ENCODE results near the gene KRTAP5-6.

The KRTAP5-6 gene, protein sequence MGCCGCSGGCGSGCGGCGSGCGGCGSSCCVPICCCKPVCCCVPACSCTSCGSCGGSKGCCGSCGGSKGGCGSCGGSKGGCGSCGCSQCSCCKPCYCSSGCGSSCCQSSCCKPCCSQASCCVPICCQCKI

GRCh38 chr11:1696608-1697570 is at the start of gene KRTAP5-6:
KRTAP5-6 (plus strand) TSS chr11:1697195; CDS start chr11:1697246, 51 bp downstream.
- no peak for DNase-seq

GRCh38 chr11:1647901-1648652 is 48.9 kb upstream of the KRTAP5-6 start:
- no peak for DNase-seq

GRCh38 chr11:1648653-1649420 is 48.2 kb upstream of the KRTAP5-6 start:
- DNase-seq: no peak

GRCh38 chr11:1650034-1650917 is 46.7 kb upstream of the KRTAP5-6 start:
- DNase-seq: no peak

GRCh38 chr11:1650918-1651262 is 46.1 kb upstream of the KRTAP5-6 start:
- no peak for DNase-seq

- DNase-seq: no peak
Measured at GRCh38 chr11:1651411-1651980, 45.5 kb upstream of the KRTAP5-6 start.

DNA sequence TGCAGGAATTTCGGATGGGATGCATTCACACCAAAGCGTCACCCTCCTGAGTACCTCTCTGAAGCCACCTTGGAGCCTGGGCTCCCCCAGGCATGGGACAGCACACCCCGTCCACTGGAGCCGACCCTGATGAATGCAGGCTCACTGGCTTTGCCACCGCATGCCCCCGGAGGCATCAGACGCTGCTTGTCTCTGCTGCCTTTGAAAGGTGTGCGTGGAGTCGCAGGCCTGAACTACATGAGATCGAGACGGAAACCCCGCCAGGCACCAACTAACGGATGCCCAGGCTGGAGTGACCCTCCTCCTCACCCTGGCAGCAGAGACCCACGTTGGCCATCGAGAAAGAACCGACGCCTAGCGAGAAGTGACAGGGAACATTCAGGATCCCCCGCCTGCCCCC is 45.0 kb upstream of the KRTAP5-6 start:
- no peak for DNase-seq

- DNase-seq: no peak
Measured at GRCh38 chr11:1652442-1652770, 44.6 kb upstream of the KRTAP5-6 start.

DNA sequence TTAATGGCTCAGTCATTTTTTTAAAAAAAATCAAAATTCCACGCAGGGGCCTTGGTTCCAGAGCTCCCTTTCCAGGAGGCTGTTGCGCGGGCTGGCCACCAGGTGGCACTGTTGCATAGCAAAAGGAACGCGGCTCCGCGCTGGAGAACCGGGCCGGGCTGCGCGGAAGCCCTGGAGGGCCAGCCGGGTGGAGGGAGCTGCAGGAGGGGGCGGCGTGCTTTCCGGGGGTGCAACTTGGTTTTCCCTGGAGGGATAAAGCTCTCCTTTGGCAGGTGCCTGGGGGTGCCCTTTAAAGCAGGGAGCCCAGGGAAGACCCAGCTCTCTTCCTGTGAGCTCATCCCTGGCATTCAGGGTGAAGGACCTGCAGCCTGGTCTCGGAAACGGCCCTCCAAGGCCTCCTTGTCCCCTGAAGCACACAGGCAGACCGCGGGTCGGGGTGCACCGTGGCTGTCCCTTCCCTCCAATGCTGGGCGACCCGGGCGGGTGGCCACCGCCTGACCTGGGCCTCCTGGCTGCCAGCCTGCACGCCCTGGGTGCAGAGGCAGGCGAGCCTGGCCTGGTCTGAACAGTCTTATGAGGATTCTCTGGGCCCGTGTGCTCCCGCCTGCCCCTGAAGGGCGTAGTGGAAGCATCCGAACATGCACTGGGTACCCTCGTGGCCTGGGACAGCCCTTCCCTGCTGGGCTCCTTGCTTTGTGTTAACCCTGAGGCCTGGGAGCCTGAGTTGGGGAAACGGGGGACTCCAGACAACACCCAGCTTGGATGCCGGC is 44.0 kb upstream of the KRTAP5-6 start:
- DNase-seq: peak; percentile 65

DNA sequence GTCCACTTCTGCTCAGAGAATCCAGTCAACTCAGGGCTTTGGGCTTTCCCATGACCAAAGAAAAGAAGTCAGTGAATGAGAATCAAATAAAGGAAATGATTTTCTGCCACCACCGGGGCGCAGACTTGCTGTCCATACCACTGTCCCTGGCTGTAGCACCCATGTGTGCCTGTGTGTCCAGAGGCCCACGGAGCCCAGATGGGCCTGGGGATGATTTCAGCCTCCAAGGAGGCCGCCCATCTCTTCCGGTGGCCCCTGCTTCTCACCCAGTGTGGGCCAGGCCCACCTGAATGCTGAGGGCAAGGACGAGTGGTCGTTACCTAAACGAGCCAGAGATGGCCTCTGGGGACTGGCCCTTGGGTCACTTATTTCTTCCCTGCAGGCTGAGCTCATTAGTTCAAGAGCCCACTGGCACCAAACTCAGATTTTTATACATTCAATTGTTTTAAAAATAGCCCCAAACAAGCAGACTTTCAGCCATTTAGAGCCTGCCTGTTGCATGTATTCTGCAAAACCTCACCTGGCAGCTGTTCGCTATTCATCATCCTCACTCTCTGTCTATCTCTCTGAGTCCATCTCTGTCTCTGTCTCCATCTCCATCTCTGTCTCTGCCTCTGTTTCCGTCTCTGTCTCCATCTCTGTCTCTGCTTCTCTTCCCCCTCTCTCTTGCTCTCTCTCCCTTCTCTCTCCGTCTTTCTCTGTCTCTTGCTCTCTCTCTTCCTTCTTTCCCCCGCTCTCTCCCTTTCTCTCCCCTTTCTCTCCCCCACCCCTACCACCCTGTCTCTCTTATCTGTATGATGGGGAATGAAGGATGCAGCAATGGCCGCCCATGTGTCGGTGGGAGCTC is 43.2 kb upstream of the KRTAP5-6 start:
- no peak for DNase-seq

- DNase-seq: no peak
Measured at GRCh38 chr11:1654388-1655167, 42.4 kb upstream of the KRTAP5-6 start.

DNA sequence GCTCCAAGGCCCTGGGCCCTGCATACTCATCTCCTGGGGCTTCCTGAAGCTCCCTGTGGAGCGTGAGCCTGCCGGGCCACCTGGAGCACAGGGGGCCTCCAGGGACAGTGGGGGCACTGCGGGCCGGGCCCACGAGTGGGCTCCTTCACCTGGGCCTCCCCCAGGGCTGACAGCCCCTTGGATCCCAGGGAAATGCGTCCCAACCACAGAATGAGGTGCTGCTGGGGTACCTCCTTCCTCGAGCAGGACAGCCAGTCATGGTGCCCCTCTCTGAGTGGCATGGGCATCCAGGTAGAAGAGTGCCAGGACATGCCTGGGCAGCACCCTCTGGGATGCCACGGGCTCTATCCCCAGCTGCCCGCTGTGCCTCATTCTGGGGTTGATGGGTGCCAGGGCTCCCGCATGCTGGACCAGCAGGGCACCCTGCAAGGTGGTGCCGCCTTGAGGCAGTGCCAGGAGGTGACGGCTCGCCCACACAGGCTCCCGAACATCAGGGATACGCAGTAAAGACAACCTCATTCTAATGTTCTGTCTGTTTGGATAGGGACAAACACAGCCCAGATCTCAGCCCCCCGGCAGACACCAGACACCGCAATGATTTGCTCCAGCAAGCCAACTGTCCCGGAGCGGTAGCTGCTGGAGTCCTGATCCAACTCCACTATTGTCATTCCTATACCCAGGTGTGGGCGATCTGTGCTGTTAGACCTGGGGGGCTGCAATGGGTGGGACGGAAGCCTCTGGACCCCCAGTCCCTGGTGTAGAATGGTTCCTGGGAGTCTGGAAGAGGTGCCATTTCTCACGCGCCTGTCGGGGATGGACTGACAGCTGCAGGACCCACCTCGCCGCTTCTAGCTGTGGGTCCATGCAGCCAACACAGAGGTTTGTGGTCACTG is 41.6 kb upstream of the KRTAP5-6 start:
- no peak for DNase-seq

- no peak for DNase-seq
Measured at GRCh38 chr11:1656061-1656441, 40.9 kb upstream of the KRTAP5-6 start.

DNA sequence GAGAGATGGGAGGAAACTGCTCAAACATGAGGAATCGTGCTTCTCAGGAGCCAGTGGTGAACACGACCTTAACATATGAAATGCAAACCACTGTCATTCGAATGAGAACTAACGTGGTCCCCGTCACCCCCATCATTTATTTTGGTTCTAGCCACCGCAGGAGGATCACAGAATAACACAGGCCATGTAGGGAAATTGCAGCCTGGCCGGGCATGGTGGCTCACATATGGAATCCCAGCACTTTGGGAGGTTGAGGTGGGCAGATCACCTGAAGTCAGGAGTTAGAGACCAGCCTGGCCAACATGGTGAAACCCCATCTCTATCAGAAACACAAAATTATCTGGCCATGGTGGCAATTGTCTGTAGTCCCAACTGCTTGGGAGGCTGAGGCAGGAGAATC is 40.3 kb upstream of the KRTAP5-6 start:
- no peak for DNase-seq

- DNase-seq: no peak
Measured at GRCh38 chr11:1659506-1659905, 37.5 kb upstream of the KRTAP5-6 start.

DNA sequence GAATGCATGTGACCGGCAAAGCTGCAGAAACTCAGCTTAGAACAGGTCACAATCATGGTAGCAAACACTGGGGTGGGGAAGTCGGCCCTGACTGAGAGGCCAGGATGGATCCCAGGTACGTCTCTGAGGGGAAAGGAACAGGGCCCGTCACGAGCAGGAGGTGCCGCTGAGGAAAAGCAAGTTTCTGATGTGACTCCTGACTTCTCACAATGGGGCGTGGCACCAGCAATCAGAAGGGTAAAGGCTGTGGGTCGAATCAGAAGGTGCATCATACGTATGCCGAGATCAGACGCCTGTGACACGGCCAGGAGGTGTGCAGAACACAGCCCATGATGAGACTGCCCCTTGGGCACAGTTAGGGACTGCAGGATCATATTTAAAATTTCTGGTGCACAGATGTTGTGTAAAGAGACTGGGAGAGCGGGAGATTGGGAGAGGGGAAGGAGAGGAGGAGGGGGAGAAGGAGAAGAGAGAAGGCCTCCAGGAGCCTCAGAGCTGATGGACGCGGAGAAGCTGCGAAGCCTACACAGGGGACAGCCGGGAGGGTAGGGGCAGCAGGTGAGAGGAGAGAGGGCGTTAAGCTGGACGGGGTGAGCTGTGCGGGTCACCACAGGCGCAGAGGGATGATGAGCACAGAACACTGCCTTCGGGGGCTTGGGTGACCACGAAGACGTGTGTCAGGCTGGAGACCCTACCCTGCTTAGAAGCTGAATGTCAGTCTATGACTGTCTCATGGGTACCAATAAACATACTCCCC is 36.7 kb upstream of the KRTAP5-6 start:
- DNase-seq: no peak
